Measurements from ENCODE around the gene PRELID3B.

- no peak for TF ChIP-seq CTCF (IDR thresholded peaks at IDR 0.05; ENCODE audit: low read depth, low read length)
- no peak for TF ChIP-seq EZH2phosphoT487 (IDR thresholded peaks at IDR 0.05; ENCODE audit: low read depth)
Observed at GRCh38 chr20:59033616-59034165, 8.9 kb downstream of the PRELID3B start.

Measured in OCI-LY3 (cell line).